Prostate gland (tissue), 2 donors: ENCODE data around the gene THOP1. TPM values are rescaled to one million over a fixed set of nuclear protein-coding genes. Genes with fewer than 3 reads are reported as not detected.

Experiments
- DNase-seq: peaks from one replicate; pipeline ENCODE4 v3.0.0-alpha.2; 2019; ENCODE audit warnings: low spot score
- H3K27ac ChIP-seq, 2 donors: fragments of 200-600 bp; sonication (generic); 2 replicates each; pipeline ENCODE4 v1.5.1; 2017 to 2019
- H3K27me3 ChIP-seq: fragments of 200-600 bp; sonication (generic); replicated peaks from 2 replicates; pipeline ENCODE4 v1.5.1; 2019; ENCODE audit not compliant: insufficient read depth
- H3K36me3 ChIP-seq, 2 donors: fragments of 200-600 bp; sonication (generic); 1 replicate in 1 of 2; 2 replicates in 1 of 2; pipeline versions ENCODE4 v1.5.1 to v1.8.1; 2017 to 2019
- H3K4me1 ChIP-seq: fragments of 200-600 bp; sonication (generic); replicated peaks from 2 replicates; pipeline ENCODE4 v1.5.1; 2019
- H3K4me3 ChIP-seq, 2 donors: fragments of 200-600 bp; sonication (generic); 2 replicates each; pipeline ENCODE4 v1.5.1; 2017 to 2019
- H3K9me3 ChIP-seq: fragments of 200-600 bp; sonication (generic); 2 replicates; pipeline ENCODE4 v1.5.1; 2017
- POLR2A ChIP-seq: fragments of 450-650 bp; IDR thresholded peaks from one replicate; pipeline ENCODE4 v1.6.1; 2016; ENCODE audit warnings: antibody characterized with exemption, mild to moderate bottlenecking
- POLR2AphosphoS5 ChIP-seq: sonication (generic); formaldehyde crosslinking; IDR thresholded peaks from one replicate; pipeline ENCODE4 v1.6.1; 2017; ENCODE audit warnings: antibody characterized with exemption
- WGBS: methylation state at CpG from one replicate; pipeline ENCODE4 v1.1.5; 2018; 5-methylcytosine and 5-hydroxymethylcytosine counted together
- intact Hi-C: fragments of 100-400 bp; cut with DNase I; formaldehyde crosslinking; loops from one replicate; pipeline ENCODE4 v1.14.2; 2022
- total RNA-seq, 2 donors: library from RNA; depleted of rRNA; stranded (reverse); fragments of >200 nt; gene quantifications; one replicate each; pipeline ENCODE4 v1.1.0, GENCODE V29; 2016
- TF ChIP-seq, protein P1 (sequence below), 4 experiments: fragments of 200-600 bp in 2 of 4; fragments of 450-650 bp in 2 of 4; sonication (generic) in 2 of 4; IDR thresholded peaks; 1 replicate in 3 of 4; 2 replicates in 1 of 4; pipeline ENCODE4 v1.5.1; 2016 to 2019; ENCODE audit warnings: antibody characterized with exemption in 4 of 4, mild to moderate bottlenecking in 2 of 4, moderate library complexity in 2 of 4

The THOP1 gene
- total RNA-seq, 2 donors from 2014 or later = 119 to 132 TPM

DNA sequence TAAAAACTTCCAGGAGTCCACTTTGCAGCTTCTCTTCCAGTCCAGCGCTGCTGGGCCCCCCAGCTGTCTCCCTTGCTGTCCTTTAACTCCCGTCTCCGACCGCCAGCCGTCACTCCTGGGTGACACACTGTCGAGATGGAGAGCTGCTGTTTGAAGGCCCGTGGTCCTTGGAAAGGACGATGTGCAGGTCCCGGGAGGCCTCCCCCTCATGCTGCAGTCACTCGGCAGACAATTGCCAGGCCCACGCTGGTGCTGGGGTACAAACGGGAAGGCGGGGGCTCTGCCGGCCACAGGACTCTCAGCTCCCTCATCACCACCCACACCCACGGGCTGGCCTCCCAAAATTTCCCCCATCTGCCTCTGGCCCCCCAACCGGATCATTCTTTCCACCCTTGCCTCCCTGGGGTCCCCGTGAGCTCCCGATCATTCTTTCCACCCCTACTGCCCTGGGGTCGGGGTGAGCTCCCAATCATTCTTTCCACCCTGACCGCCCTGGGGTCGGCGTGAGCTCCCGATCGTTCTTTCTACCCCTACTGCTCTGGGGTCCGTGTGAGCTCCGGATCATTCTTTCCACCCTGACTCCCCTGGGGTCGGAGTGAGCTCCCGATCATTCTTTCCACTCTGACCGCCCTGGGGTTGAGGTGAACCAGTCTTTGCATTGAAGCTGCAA is 18.3 kb downstream of the THOP1 start:
- no peak for DNase-seq
- no peak for TF ChIP-seq POLR2A
- TF ChIP-seq, protein P1, sequence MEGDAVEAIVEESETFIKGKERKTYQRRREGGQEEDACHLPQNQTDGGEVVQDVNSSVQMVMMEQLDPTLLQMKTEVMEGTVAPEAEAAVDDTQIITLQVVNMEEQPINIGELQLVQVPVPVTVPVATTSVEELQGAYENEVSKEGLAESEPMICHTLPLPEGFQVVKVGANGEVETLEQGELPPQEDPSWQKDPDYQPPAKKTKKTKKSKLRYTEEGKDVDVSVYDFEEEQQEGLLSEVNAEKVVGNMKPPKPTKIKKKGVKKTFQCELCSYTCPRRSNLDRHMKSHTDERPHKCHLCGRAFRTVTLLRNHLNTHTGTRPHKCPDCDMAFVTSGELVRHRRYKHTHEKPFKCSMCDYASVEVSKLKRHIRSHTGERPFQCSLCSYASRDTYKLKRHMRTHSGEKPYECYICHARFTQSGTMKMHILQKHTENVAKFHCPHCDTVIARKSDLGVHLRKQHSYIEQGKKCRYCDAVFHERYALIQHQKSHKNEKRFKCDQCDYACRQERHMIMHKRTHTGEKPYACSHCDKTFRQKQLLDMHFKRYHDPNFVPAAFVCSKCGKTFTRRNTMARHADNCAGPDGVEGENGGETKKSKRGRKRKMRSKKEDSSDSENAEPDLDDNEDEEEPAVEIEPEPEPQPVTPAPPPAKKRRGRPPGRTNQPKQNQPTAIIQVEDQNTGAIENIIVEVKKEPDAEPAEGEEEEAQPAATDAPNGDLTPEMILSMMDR (IDR thresholded peaks at IDR 0.05) = no peak
- no peak for TF ChIP-seq POLR2AphosphoS5
- WGBS = 96% methylated on average over 29 of the region's 29 CpGs
- peaks cover 0 to 13% of the 10 kb centered on the region in 2 donors for H3K36me3 ChIP-seq
- no peaks in the 10 kb centered on the region for H3K9me3 ChIP-seq
- no peaks in the 10 kb centered on the region for H3K27me3 ChIP-seq
- no peaks in the 10 kb centered on the region for H3K4me1 ChIP-seq
- no peak overlapping the region for H3K27ac ChIP-seq
- intact Hi-C loops = no loop called here
- no peak overlapping the region for H3K4me3 ChIP-seq

DNA sequence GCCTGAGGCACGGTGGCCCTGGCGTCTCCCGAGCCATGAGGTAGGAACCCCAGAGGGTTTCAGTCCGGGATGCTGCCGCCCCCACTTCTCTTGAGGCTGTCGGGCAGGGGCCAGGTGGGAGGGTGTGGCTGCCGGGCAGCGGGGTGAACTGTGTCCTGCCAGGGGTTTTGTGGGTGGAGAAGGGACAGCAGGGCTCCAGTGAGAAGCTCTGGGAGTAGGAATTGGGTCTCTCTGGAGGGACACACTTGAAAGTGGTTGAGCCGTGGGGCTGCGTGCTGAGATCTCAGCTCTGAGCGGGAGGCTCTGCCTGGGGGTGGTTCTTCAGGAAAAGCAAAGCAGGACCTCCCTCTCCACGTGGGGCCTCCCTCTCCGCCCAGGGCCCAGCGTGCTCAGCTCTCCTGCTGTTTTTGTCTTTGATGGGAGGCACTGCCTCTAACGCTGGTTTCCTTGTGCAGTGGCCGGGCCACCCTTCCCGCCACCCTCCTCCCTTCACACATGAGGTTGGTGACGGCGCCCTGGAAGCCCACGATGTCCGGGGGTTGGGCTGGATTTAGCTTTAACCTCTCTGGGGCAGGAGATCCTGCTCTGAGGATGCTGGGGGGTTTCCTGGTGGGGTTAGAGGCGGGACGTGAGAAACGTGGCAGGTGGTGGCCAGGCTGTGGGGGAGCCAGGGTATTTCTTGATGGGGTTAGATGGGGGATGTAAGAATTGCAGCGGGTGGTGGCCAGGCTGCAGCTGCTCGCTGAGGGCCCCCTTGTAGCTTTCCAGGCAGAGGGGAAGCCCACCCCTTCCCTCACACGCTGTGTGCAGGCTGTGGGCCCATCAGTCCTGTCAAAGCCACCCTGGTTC is 19.1 kb downstream of the THOP1 start:
- intact Hi-C loops = no loop called here
- Histone ChIP-seq H3K27me3 (no peaks in the 10 kb centered on the region), H3K36me3 (peaks cover 0 to 13% of the 10 kb centered on the region in 2 donors), H3K4me1 (no peaks in the 10 kb centered on the region), H3K27ac (no peak overlapping the region), H3K9me3 (no peaks in the 10 kb centered on the region), H3K4me3 (no peak overlapping the region)
- no peak for TF ChIP-seq POLR2A
- TF ChIP-seq, protein P1 (IDR thresholded peaks at IDR 0.05) = no peak
- no peak for TF ChIP-seq POLR2AphosphoS5
- 90% methylated on average over 26 of the region's 27 CpGs for WGBS
- DNase-seq = no peak

DNA sequence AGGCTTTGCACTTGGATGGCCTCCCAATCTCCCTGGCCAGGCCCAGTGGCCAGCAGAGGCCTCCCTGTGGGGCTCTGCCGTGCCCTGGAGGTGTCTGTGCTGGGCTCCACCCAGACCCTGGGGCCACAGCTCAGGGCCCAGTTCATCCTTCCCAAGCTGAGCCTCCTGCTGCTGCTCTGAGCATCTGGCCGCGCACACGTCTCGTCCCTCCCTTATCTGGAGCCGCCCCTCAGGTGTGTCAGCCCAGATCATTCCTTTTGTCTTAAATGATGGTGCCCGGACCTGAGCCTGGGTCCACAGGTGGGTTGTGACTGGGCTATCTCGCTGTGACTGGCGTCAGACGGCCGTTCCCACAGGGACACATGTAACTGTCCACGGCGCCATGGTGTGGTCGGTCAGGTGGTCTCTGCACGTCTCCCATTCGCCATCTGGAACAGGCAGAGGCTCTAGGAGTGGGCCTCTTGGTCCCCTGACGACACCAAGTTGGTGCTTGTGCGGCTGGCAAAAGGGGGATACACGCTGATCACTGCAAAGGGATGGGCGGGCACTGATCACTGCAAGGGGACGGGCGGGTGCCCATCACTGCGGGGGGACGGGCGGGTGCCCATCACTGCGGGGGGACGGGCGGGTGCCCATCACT is 20.1 kb downstream of the THOP1 start:
- H3K4me1 ChIP-seq = no peaks in the 10 kb centered on the region
- no peak for DNase-seq
- no peaks in the 10 kb centered on the region for H3K9me3 ChIP-seq
- intact Hi-C loops = no loop called here
- no peaks in the 10 kb centered on the region for H3K27me3 ChIP-seq
- WGBS = 97% methylated on average over 25 of the region's 28 CpGs
- peaks cover 0 to 16% of the 10 kb centered on the region in 2 donors for H3K36me3 ChIP-seq
- H3K27ac ChIP-seq = no peak overlapping the region
- H3K4me3 ChIP-seq = no peak overlapping the region
- TF ChIP-seq, protein P1 (IDR thresholded peaks at IDR 0.05) = no peak
- no peak for TF ChIP-seq POLR2A
- no peak for TF ChIP-seq POLR2AphosphoS5

DNA sequence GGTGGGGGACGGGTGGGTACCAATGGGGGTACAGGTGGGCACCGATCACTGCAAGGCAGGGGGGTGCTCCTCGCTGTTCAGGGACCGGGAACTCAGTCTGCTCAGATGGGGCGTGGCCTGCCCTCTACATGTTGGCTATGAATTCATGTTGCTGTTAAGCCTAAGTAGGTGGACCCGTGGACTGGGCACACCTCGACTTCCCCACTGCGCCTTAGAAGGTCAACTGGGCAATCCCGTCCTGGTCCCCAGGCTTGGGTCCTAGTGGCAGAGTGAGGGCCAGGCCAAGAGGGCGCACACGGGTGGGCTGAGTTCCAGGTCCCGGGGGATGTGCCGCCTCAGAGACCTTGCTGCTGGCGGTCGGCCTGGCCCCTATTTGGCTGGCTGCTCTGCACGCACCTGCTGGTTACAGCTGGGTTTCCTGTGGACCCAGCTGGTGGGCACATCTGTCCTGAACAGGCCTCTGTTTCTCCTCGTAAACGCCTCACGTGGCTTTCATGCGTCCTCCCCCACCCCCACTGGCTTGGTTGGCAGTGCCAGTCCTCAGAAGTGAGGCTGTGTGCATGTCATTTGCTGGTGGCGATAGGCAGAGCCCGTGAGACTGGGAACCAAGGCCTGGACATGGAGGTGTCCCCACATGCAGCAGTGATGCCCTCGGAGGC is 20.8 kb downstream of the THOP1 start:
- Histone ChIP-seq H3K27ac (no peak overlapping the region), H3K36me3 (peaks cover 0 to 18% of the 10 kb centered on the region in 2 donors), H3K27me3 (no peaks in the 10 kb centered on the region), H3K4me1 (no peaks in the 10 kb centered on the region), H3K9me3 (no peaks in the 10 kb centered on the region), H3K4me3 (no peak overlapping the region)
- 94% methylated on average over 23 of the region's 23 CpGs for WGBS
- TF ChIP-seq POLR2A (no peak), POLR2AphosphoS5 (no peak)
- TF ChIP-seq, protein P1 (IDR thresholded peaks at IDR 0.05) = no peak
- no peak for DNase-seq
- intact Hi-C loops = no loop called here
